GM21447 (cell line): ENCODE measurements around the gene CDH13.

Experiments used
- ATAC-seq: cut with Tn5 transposase; IDR thresholded peaks from one replicate; pipeline ENCODE4 v1.9.1; 2021; ENCODE audit not compliant: unreplicated experiment

The CDH13 gene

DNA sequence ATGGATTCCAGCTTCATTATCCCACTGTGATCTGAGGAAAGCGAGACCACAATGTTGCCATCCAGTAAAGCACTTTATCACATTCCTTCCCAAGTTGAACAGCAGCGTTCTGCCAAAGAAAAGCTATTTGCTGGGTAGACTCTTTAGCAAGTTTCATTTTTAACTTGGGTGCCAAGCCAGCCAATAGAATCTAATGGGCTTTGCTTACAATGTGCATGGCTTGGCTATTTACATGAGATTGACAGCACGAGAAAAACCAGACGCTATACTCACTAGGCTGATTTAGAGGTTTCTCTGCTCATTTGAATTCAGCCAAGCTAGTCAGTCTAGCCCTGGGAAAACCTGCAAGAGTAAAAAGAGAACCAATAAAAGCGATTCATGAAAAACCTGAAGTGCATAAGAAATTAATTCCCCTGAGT, 108.9 kb downstream of the CDH13 start:
- ATAC-seq: no peak

DNA sequence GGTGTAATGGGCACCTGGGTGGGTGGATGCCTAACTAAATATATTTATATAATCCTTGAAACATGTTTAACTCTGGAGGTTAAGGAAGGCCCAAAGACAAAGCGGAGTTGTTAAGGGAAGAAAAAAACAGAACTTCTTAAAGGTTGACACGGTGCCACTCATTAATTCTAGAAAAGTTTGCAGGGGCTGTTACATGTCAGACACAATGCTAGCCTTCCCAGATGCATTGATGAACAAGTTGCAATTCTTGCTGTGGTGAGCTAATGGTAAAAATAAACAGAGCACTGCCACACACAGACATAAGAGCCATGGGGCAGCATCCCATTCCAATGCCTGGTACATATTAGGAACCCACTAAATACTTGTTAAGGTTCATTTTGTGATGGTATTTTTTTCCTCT, 109.5 kb downstream of the CDH13 start:
- ATAC-seq: no peak

DNA sequence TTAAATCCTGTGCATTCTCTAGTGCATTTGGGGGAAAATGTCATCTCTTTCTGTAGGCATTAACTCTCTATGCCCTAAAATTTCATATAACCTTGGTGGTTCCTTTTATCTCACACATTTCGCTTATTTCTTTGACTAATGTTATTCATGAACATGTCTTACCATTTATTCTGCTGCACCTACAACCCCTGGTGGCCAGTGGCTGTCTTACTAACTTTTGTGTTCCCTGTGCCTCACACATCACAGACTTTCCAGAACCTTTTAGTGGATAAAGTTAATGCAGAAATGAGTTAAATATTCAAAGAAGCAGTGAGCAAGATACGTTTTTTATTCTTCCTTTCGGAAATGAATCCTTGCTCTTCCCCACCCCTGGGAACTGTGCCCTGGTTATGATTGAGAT, 111.9 kb downstream of the CDH13 start:
- no peak for ATAC-seq

DNA sequence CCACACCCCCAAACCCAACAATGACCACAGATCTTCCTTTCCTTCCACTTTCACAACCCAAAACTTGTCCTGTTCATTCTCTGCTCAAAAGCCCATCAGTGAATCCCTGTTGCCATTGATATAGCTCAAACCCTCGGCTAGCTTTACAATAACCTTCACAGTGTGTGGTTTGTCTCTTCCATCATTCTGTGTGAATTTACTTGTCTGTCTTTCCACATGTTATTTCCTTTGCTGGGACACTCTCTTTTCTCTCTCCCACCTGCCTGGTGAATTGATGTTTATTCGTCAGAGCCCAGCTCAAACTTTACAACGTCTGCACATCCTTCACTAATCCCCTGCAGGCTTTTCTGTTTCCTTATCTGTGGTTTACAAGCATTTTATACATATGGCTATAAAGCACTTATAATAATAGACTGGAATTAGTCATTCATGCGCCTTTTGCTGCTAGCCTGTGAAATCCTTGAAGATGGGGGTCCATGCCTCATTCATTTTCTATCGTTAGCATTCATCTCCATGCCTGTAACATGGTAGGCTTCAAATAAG, 114.4 kb downstream of the CDH13 start:
- no peak for ATAC-seq

DNA sequence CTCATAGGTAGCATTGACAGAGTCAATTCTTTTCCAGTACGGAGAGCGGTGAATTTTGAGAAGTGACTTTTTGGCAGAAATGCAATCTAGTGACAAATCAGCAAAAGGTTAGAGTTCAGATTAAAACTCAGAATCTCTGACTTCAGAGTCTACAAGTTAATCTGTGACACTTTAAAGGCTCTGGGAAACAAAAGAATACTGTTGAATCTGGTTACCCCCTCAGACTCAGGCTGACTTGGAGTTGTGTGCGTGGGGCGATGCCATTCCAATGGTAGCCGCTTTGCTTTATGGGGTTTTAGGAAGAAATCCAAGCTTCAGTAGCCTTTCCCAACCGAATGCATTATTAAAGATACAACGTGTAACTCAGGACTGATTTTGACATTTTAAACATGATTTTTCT, 118.2 kb downstream of the CDH13 start:
- ATAC-seq: no peak

DNA sequence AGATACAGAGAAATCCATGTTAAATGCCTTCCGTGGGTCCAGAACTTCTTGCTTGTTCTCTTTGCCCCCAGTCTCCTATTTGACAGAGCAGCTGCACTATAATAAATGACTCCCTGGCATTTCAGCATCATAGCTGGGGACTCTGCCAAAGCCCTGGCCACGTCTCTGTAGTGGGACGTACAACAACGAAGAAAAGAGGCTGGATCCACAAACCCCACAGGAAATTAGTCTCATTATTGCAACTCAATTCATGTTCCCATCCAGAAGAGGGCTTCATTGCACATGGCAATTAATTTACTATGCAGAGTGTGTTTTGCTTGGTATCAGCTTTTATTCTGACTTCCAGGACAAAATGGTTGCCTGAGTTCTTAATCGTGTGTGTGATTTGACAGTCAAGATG, 121.3 kb downstream of the CDH13 start:
- no peak for ATAC-seq

DNA sequence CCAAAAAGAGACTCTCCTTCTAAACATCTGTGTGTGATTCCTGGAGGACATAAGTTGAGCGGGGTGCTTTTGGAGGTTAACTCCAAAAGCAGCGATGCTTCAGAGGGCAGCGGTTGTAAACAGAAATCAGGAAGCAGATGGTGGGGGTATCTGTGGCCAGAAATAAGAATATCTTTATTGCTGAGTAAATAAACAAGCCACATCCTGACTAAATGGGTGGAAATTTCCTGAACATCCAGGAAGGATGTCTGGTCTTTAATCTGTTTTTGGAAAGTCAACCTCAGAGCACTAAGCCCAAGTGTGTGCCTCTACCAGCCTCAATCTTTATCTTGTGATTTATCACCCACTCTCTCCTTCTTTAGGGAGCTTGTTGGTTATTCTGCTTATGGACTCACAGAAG, 123.3 kb downstream of the CDH13 start:
- ATAC-seq: no peak

DNA sequence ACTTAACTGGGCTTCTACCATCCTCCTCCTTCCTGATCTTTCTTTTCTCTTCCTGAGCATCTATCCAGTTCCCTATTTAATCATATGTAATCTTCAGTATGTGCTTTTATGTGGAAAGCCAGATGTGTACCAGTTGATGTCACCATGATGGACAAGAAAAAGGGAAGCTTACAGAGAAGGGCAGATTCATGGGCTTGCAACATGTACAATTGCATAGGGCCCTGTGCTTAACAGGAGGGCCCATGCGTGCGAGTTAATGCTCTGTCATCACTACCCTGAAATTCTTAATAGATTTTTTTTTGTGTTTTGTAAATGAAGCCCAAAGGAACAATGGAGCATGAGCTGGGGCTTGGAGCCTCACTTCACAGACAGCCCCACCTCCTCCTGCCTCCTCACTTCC, 124.3 kb downstream of the CDH13 start:
- no peak for ATAC-seq

DNA sequence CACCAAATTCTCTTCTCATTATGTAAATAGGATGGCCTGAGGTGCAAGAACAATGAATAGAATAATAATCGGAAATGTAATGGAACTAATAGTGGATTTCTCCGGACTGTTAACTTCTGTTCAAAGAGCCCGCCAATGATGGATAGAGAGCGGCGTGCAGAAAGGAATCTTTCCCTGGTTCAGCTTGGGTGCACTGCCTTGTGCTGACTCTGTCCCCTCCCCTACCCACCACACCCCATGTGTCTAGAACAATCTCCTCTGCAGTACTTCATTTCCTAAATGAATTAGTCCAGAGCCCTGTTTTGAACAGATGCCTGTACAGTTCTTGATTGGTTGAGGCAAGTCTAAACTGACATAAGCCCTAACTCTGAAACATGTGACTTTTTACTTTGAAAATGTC, 125.4 kb downstream of the CDH13 start:
- ATAC-seq: no peak

DNA sequence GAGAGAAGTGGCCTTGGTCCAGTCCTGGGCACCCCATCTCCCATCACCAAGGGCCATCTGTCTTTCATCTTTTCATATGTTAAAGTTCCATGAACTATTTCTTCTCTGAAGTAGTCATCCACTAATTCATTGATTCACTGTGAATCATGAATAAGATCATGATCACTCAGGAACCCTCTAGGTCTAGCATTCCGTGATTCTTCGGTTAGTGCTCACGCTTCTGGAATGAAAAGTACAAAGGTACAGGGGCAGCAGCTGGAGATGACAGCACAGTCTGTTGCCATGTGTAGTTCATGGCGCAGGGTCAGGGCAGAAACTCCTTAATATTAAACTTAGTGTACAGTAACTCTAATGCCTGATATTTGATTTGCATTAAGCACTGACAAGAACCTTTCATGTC, 127.1 kb downstream of the CDH13 start:
- ATAC-seq: no peak

DNA sequence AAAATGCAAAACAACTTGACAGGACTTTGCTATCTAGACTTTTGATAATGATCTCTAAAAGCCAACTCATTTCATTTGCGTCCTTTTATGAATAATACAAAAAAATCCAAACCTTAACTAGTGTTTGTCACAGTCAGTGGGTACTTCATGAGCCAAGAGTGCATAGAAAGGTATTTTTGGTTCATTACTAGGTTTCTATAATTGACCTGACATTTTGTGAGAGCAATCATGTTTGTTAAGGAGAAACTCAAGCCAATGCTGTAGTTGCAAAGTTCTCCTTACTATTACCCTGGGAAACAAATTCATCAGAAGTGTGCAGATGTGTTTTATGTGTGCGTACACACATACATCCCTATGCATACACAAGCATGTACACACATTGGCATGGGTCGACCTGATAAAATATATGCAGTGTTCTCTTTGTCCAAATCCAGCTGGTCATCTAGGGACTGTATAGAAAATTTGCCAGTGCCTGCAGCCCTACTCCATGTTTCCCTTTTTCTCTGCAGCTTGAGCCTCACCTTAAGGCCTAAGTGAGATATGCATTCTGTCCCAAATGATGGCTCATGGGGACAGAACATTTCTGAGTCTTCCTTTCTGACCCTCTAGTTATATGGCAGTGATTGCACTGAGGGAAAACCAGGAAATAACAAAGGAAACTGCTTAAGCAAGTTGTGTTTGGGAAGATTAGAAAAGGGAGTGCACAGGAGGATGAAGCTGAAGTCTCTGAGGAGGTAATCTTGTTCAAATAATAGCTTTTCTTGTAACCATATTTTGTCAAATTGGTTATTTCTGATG, 128.1 kb downstream of the CDH13 start:
- ATAC-seq: no peak

DNA sequence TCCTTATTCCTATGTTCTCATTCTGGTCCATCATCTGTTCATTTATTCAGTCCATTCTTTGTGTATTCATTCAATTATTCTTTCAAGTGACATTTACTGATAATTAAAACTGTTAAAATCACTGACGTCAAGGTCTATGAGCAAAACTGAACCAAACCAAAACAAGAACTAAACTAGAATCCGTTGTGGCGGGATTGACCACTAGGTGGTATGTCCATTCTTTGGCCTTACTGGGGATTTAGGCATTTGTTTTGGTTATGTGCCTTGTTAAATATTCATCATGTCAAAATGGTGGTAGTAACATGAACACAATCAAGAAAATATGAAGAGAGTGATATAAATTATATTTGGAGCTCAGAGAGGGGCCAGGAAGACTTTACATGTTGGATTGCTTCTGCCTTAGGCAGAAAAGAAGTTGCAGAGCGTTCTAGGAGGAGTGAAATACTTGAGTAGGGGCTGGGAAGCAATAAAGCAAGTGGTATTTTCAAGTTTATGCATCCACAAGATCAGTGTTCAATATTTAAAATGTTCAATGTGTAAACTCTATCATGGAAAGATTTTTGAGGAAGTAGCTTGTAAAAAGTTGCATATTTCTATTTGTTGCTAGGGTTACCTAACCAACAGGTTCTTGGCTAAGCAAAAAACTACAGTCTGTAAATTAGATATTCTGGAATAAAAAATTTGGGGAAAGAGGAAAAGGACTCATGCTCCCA, 129.0 kb downstream of the CDH13 start:
- ATAC-seq: no peak

DNA sequence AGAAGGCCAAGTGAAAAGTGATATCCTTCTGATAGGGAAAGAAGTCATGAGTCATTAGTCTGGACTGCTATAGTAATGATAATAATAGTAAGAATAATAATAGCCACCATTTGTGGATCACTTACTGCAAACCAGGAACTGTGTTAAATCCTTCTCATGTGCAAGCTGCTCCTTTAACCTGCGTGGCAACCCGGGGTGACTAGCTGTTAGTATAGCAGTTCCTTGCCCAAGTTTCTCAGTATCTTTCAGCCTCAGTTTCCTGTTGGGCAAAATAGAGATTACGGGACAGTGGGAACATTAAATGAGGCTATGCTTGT, 129.5 kb downstream of the CDH13 start:
- no peak for ATAC-seq

DNA sequence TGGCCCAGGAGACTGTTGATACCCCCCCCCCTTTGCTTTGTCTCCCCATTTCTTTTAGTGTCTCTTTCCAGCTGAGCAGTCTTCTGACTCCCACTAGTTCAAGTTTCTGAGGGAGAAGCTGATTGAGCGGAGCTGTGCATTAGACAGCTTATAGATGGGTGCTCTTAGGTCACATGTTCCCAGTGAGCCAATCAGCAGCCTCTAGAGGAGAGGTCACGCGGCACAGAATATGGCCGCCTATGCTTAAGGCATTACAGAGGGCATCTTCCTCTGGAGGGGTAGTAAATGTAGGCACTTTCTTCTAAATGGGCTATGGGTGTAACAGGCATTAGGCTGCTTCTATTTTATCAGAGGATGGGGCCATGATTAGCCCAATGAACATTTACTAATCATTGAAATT, 131.6 kb downstream of the CDH13 start:
- ATAC-seq: no peak

DNA sequence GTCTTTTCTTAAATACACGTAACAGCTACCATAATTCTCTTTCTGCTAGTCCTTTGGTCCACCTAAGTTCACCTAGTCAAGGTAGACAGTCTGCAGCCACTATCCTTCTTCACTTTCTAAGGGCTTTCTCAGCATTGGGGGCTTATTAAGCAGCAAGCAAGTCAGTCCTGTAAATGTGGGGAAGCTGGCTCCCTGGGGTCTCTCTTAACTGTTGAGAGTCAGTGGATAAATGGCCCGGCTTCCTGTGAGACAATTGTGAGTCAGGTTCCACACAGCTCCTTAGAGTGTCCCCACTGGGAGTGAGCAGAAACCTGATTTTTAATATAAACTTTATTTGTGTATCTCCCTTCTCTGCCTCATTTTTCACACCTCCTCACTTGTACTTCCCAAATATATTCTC, 132.1 kb downstream of the CDH13 start:
- no peak for ATAC-seq

DNA sequence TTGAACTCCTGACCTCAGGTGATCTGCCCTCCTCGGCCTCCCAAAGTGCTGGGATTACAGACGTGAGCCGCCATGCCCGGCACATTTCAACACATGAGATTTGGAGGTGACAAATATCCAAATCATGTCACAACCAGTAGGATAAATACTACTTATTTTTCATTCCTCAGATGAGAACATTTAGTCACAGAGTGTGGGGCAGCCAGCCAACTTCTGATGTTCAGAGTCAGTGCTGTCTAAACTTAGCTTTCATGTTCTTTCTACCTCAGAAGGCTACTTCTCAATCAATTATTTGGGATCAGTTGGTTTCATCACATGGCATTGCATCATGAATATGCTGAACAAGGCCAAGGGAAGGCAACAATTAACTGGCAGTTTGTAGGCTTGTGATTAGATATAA, 134.5 kb downstream of the CDH13 start:
- no peak for ATAC-seq

DNA sequence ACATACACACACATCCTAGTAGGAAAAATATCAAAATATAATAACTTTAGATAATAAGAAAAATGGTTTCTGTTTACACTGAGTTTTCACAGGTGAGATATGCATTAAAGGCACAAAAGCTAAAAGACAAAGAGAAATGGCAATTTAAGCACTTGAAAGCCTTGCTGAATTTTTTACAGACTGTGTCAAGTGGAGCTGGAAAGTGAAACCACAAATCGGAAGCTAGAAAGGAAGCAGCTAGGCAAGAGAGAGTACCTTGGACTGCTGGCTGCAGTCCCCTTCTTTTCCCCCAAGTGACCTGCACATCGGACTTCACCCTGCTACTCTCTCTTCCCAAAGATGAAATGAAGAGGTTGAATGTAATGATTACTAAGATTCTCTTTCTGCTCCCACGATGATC, 135.1 kb downstream of the CDH13 start:
- ATAC-seq: no peak

DNA sequence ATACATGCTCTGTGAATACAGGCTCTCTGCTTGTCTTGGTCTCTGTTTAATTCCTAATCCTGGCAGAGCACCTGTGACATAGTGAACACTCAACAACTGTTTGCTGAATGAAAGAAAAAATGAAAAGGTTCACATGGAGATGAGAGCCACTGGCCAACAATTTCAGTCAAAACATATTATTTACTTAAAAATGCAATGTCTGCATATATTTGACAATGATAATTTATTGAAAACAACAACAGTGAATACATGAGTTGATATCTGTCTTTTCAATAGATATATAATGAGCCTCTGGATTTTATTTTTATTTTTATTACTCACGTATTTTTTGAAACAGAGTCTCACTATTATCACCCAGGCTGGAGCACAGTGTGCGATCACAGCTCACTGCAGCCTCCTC, 136.6 kb downstream of the CDH13 start:
- no peak for ATAC-seq

DNA sequence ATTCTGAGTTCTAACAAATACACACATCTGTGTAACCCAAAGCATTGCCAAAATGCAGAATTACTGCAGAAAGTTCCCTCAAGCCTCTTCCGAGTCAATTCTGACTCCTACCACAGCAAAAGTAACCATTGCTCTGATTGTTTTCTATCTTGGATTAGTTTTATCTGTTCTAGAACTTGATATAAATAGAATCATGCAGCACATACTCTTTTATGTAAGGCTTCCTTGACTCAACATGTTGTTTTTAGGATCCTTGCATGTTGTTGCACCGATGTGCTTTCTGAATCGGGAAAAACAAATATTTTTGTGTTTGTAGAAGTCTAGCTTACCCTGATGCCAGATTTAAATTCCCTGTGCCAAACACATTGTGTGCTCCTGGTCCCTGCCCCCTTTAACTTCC, 140.4 kb downstream of the CDH13 start:
- ATAC-seq: no peak

DNA sequence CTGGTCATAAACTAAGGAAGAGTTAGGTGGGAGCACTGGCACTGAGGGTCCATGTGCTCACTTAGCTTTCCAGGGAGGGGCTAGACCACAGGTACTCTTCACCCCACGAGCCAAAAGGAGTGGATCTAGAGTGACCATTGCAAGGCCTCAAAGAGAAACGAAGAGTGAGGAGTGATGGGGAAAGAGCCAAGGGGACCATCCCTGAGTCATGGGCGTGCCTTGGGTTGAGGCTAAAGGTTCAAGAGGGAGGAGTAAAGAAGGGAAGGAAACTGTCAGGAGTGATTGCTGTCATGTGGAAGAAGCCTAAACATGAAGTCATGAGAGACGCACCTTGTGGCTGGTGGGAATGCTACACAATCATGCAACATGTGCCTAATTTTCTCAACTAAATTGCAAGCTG, 141.0 kb downstream of the CDH13 start:
- ATAC-seq: no peak

DNA sequence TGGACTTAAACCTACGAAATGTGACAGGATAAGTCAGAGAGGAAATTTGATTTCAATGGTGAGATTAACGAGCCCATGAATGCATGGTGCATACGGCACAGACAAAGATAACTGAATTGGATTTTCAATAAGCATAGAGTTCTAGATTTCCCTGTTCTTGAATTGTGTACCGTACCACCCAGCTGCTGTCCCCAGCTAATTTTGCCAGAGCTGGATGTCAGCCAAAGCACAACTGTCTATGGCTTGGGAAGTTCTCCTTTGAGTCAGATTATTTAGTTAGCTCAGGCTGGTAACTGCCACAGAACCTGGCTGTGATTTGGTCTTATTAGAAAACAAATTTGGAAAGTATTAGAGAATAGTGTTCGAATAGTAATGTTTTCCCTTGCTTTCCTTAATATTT, 143.1 kb downstream of the CDH13 start:
- ATAC-seq: no peak

DNA sequence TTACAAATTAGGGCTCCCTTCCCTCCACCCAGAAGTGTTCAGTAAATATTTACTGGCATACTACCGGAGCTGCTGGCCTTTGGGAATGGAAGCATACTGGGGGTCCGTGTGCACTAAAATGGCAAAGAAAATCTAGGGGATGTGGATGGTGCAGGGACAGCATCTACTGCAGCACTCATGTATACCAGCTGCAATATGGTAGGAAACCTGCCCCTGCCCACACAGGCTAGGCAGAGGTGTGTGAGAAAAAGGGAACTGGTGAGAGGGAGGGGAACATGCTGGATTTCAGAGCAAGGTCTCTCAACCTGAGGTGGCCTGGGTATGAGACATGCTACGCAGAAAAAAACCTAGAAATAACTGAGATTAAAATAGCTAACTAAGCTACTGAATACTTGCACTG, 145.4 kb downstream of the CDH13 start:
- no peak for ATAC-seq

DNA sequence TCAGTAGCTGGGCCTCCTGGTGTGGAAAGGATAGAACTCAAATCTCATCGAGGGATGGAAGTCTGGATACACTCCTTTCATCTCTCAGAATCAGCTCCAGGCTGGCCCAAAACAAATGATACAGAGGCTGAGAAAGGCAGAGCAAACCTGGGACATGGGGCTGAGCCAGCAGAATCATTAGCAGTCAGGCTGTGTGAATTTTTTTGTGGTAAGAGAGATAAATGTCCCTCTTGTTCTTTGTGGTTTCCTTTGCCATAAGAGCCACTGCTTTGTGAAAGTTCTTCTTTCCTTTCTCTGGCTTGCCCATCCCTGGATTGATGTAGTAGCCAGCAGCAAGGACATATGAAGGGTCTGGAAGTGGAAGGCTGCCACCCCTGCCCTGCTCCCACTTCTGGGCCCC, 146.2 kb downstream of the CDH13 start:
- ATAC-seq: no peak
